Neural cell (in vitro differentiated cells): ENCODE measurements around the gene FUT7. TPM values are rescaled to one million over a fixed set of nuclear protein-coding genes. Genes with fewer than 3 reads are reported as not detected.

Source experiments
- H2AFZ ChIP-seq: fragments of 200-600, 300-800 bp; sonication (generic), shearing (Covaris generic); 2 replicates; pipeline ENCODE4 v1.6.0; 2014; ENCODE audit warnings: low read depth, mild to moderate bottlenecking, antibody characterized with exemption, low read length, moderate library complexity
- H3F3A ChIP-seq: fragments of 200-600 bp; shearing (Covaris generic); 2 replicates; pipeline ENCODE4 v1.6.1; 2016; ENCODE audit warnings: mild to moderate bottlenecking, moderate library complexity, mixed read lengths, antibody characterized with exemption, low read length; ENCODE audit not compliant: insufficient read depth, poor library complexity, severe bottlenecking
- H3K27ac ChIP-seq: fragments of 200-600, 300-800 bp; sonication (generic), shearing (Covaris generic); 2 replicates; pipeline ENCODE4 v1.5.1; 2014; ENCODE audit warnings: mild to moderate bottlenecking, low read length, moderate library complexity
- H3K27me3 ChIP-seq: fragments of 300-800, 200-600 bp; sonication (generic), shearing (Covaris generic); 2 replicates; pipeline ENCODE4 v1.6.0; 2014; ENCODE audit warnings: mild to moderate bottlenecking, low read depth, low read length, moderate library complexity; ENCODE audit not compliant: insufficient read depth
- H3K36me3 ChIP-seq: fragments of 300-800, 200-600 bp; sonication (generic), shearing (Covaris generic); 2 replicates; pipeline ENCODE4 v1.5.1; 2014; ENCODE audit warnings: mild to moderate bottlenecking, antibody characterized with exemption, low read length, moderate library complexity; ENCODE audit not compliant: insufficient read depth
- H3K4me2 ChIP-seq: fragments of 300-800, 200-600 bp; sonication (generic), shearing (Covaris generic); 2 replicates; pipeline ENCODE4 v1.6.0; 2014; ENCODE audit warnings: mild to moderate bottlenecking, low read length
- H3K4me3 ChIP-seq: fragments of 300-800, 200-600 bp; sonication (generic), shearing (Covaris generic); 2 replicates; pipeline ENCODE4 v1.5.1; 2014; ENCODE audit warnings: mild to moderate bottlenecking, low read length, moderate library complexity
- H3K79me2 ChIP-seq: fragments of 200-600 bp; shearing (Covaris generic); replicated peaks from 2 replicates; pipeline ENCODE4 v1.6.0; 2014; ENCODE audit warnings: mild to moderate bottlenecking, low read length, moderate library complexity; ENCODE audit not compliant: insufficient read depth
- H3K9ac ChIP-seq: fragments of 300-800, 200-600 bp; sonication (generic), shearing (Covaris generic); 2 replicates; pipeline ENCODE4 v1.6.1; 2016; ENCODE audit warnings: mild to moderate bottlenecking, low read length, mixed read lengths
- H3K9me2 ChIP-seq: fragments of 200-600 bp; shearing (Covaris generic); 2 replicates; pipeline ENCODE4 v1.6.1; 2016; ENCODE audit warnings: mild to moderate bottlenecking, low read length, mixed read lengths; ENCODE audit not compliant: insufficient read depth
- H3K9me3 ChIP-seq: fragments of 200-600, 300-800 bp; sonication (generic), shearing (Covaris generic); 2 replicates; pipeline ENCODE4 v1.6.1; 2016; ENCODE audit warnings: mild to moderate bottlenecking, mixed run types, low read length, moderate library complexity, mixed read lengths
- H4K20me1 ChIP-seq: fragments of 200-600 bp; shearing (Covaris generic); 2 replicates; pipeline ENCODE4 v1.6.1; 2016; ENCODE audit warnings: mild to moderate bottlenecking, mixed run types; ENCODE audit not compliant: insufficient read depth
- EP300 ChIP-seq: fragments of 450-650 bp; conservative IDR thresholded peaks from 2 replicates; pipeline ENCODE4 v1.6.1; 2014; ENCODE audit warnings: antibody characterized with exemption, mild to moderate bottlenecking, moderate library complexity; ENCODE audit not compliant: poor library complexity, severe bottlenecking
- EZH2 ChIP-seq: fragments of 200-600, 300-800 bp; shearing (Covaris generic), sonication (generic); IDR thresholded peaks from 2 replicates; pipeline ENCODE4 v1.6.1; 2014; ENCODE audit warnings: antibody characterized with exemption, low read length, borderline replicate concordance, mild to moderate bottlenecking; ENCODE audit not compliant: insufficient read depth, poor library complexity, severe bottlenecking
- MXI1 ChIP-seq: fragments of 450-650 bp; conservative IDR thresholded peaks from 2 replicates; pipeline ENCODE4 v1.6.1; 2014; ENCODE audit warnings: antibody characterized with exemption, mild to moderate bottlenecking; ENCODE audit not compliant: poor library complexity, severe bottlenecking
- POLR2AphosphoS5 ChIP-seq: IDR thresholded peaks from 2 replicates; pipeline ENCODE4 v1.6.1; 2012
- RAD21 ChIP-seq: fragments of 450-650 bp; conservative IDR thresholded peaks from 2 replicates; pipeline ENCODE4 v1.6.1; 2014; ENCODE audit warnings: antibody characterized with exemption, mild to moderate bottlenecking, moderate library complexity
- REST ChIP-seq: IDR thresholded peaks from 2 replicates; pipeline ENCODE4 v1.6.1; 2012; ENCODE audit warnings: borderline replicate concordance
- SMC3 ChIP-seq: fragments of 450-650 bp; conservative IDR thresholded peaks from 2 replicates; pipeline ENCODE4 v1.6.1; 2014; ENCODE audit warnings: antibody characterized with exemption, mild to moderate bottlenecking, moderate library complexity; ENCODE audit not compliant: poor library complexity
- TAF1 ChIP-seq: IDR thresholded peaks from 2 replicates; pipeline ENCODE4 v1.6.1; 2012; ENCODE audit warnings: low read depth
- polyA plus RNA-seq: library from polyadenylated mRNA; depleted of rRNA; stranded (reverse); fragments of >200 nt; gene quantifications from 2 replicates; pipeline ENCODE4 v1.2.3, GENCODE V29; 2014
- TF ChIP-seq, protein P1 (sequence below): fragments of 450-650 bp; IDR thresholded peaks from 2 replicates; pipeline ENCODE4 v1.5.1; 2014; ENCODE audit warnings: antibody characterized with exemption, mild to moderate bottlenecking, moderate library complexity; ENCODE audit not compliant: poor library complexity, severe bottlenecking

The FUT7 gene
- polyA plus RNA-seq, 1 donor from 2014 or later = 0.69 TPM

GRCh38 chr9:136992819-136993369 is 39.0 kb downstream of the FUT7 start:
- H2AFZ ChIP-seq = peak overlapping the region; percentile 70
- no peaks in the 10 kb centered on the region for H3K9me2 ChIP-seq
- no peaks in the 10 kb centered on the region for H3K9me3 ChIP-seq
- no peaks in the 10 kb centered on the region for H3K79me2 ChIP-seq
- no peaks in the 10 kb centered on the region for H3K36me3 ChIP-seq
- peak overlapping the region; percentile 96 for H3K4me3 ChIP-seq
- TF ChIP-seq EZH2 (no peak), SMC3 (no peak), REST (no peak), RAD21 (no peak), MXI1 (no peak), POLR2AphosphoS5 (no peak), TAF1 (no peak), EP300 (no peak)
- TF ChIP-seq, protein P1, sequence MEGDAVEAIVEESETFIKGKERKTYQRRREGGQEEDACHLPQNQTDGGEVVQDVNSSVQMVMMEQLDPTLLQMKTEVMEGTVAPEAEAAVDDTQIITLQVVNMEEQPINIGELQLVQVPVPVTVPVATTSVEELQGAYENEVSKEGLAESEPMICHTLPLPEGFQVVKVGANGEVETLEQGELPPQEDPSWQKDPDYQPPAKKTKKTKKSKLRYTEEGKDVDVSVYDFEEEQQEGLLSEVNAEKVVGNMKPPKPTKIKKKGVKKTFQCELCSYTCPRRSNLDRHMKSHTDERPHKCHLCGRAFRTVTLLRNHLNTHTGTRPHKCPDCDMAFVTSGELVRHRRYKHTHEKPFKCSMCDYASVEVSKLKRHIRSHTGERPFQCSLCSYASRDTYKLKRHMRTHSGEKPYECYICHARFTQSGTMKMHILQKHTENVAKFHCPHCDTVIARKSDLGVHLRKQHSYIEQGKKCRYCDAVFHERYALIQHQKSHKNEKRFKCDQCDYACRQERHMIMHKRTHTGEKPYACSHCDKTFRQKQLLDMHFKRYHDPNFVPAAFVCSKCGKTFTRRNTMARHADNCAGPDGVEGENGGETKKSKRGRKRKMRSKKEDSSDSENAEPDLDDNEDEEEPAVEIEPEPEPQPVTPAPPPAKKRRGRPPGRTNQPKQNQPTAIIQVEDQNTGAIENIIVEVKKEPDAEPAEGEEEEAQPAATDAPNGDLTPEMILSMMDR = no peak
- H3K4me2 ChIP-seq = peak overlapping the region; percentile 87
- H3K27ac ChIP-seq = peak overlapping the region; percentile 42
- no peaks in the 10 kb centered on the region for H4K20me1 ChIP-seq
- no peaks in the 10 kb centered on the region for H3K27me3 ChIP-seq
- H3F3A ChIP-seq = no peaks in the 10 kb centered on the region
- peak overlapping the region; percentile 81 for H3K9ac ChIP-seq

DNA sequence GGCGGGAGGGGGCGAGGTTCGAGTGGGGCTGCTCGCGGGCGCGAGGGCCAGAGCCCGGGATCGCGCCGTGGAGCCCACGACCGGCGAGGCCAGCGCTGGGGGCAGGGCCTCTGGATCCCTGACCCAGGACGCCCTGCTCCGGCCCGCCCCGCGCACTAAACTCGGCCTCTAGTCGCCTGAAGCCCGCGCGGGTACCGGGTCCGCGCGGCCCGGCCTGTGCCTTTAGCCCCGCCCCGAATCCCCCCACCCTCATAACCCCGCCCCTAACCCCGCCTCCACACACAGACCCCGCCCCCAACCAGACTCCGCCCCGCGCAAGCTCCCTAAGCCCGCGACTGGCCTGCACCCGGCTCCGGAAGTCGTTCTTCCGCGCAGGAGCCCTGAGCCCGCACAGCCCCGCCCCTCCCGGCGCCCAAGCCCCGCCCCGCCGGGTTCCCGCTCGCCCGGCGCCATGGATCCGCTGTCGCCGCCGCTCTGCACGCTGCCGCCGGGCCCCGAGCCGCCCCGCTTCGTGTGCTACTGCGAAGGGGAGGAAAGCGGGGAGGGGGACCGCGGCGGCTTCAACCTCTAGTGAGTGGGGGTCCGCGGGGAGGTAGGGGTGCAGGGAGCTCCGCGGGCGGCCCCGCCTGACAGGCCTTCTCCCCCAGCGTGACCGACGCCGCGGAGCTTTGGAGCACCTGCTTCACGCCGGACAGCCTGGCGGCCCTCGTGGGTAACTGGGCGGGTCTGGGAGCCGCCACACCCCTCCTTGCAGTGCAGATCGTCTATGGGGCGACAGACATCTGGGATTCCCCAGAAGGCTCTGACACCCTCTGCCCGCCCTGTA is 39.7 kb downstream of the FUT7 start, which contains the start of gene PAXX:
Gene PAXX (plus strand): TSS at position 430 of the 826 bp plus-strand sequence. CDS start 22 bp downstream, at position 452.
- Histone ChIP-seq H3K27ac (peak within 1 kb of the TSS; percentile 42), H2AFZ (peak within 1 kb of the TSS; percentile 70), H3K4me2 (peak within 1 kb of the TSS; percentile 87)

More for the DNA sequence above, 39.7 kb downstream of the FUT7 start, which contains the start of gene PAXX:
- Histone ChIP-seq H3K27me3 (peaks cover 3% of the 10 kb centered on the region), H4K20me1 (no peaks in the 10 kb centered on the region), H3K9me2 (no peaks in the 10 kb centered on the region), H3K4me3 (peak within 1 kb of the TSS; percentile 96), H3F3A (no peaks in the 10 kb centered on the region), H3K79me2 (no peaks in the 10 kb centered on the region), H3K9ac (peak within 1 kb of the TSS; percentile 81), H3K9me3 (no peaks in the 10 kb centered on the region), H3K36me3 (no peaks in the 10 kb centered on the region)
- TF ChIP-seq RAD21 (no peak), MXI1 (peak; percentile 96), EP300 (peak; percentile 10), POLR2AphosphoS5 (peak; percentile 60), TAF1 (no peak), SMC3 (peak; percentile 34)
